ENCODE data around the gene PALLD. TPM values are rescaled to one million over a fixed set of nuclear protein-coding genes. Genes with fewer than 3 reads are reported as not detected.

The PALLD gene
- total RNA-seq, 1 experiment from 2014 or later = 6.5 TPM

- in situ Hi-C loops (cut with HindIII; ENCODE audit: low pct_unique_long_range_greater_than_20kb, low sequenced_read_pairs) (no loop called here), intact Hi-C loops (cut with micrococcal nuclease; ENCODE audit: unreplicated experiment) (no loop called here)
- no peak for TF ChIP-seq REST (IDR thresholded peaks at IDR 0.05; ENCODE audit: insufficient read depth in 1 of 2, low read depth in 2 of 2, low read length in 1 of 2)
- no TSS peak for BruUV-seq (replicated peaks)
- DNase-seq (ENCODE audit: low read depth, low spot score) (peak; percentile 47), ATAC-seq (no peak)
- H3K36me3 ChIP-seq (ENCODE audit: control insufficient read depth, insufficient read depth, low read length) = no peaks in the 10 kb centered on the region
- no peaks in the 10 kb centered on the region for H3K4me1 ChIP-seq (ENCODE audit: control insufficient read depth, insufficient read depth, low read length)
- POLR2A ChIA-PET = no interaction called here
- no peaks in the 10 kb centered on the region for H3K9me3 ChIP-seq (ENCODE audit: control insufficient read depth, insufficient read depth, low read depth, low read length)
- peak overlapping the region; percentile 51 to 69; a peak in 2 of 4 replicates for H3K4me3 ChIP-seq (ENCODE audit: low read depth in 2 of 2, low read length in 2 of 2)
- CTCF ChIA-PET = no interaction called here
- peaks cover 6% of the 10 kb centered on the region for H3K27me3 ChIP-seq (ENCODE audit: control insufficient read depth, insufficient read depth, low read length)
- H3K27ac ChIP-seq (ENCODE audit: low read length) = no peak overlapping the region
These were observed 133.8 kb downstream of the PALLD start for GRCh38 chr4:168630445-168631187.

GRCh38 chr4:168631241-168632162 is 134.7 kb downstream of the PALLD start:
- ChIA-PET CTCF (no interaction called here), POLR2A (interaction anchor here (0.6 kb wide), 1 partner anchor 192 kb away, joined by 3 read pairs; no protein-coding TSS in a partner anchor)
- DNase-seq (ENCODE audit: low read depth, low spot score) = no peak
- Histone ChIP-seq H3K9me3 (ENCODE audit: control insufficient read depth, insufficient read depth, low read depth, low read length) (no peaks in the 10 kb centered on the region), H3K4me1 (ENCODE audit: control insufficient read depth, insufficient read depth, low read length) (no peaks in the 10 kb centered on the region), H3K36me3 (ENCODE audit: control insufficient read depth, insufficient read depth, low read length) (no peaks in the 10 kb centered on the region), H3K27me3 (ENCODE audit: control insufficient read depth, insufficient read depth, low read length) (peaks cover 6% of the 10 kb centered on the region), H3K4me3 (ENCODE audit: low read depth in 2 of 2, low read length in 2 of 2) (peak overlapping the region; percentile 51 to 69), H3K27ac (ENCODE audit: low read length) (no peak overlapping the region)
- peak; percentile 97 for ATAC-seq
- TF ChIP-seq POLR2AphosphoS5 (IDR thresholded peaks at IDR 0.05; ENCODE audit: low read depth, low read length) (no peak), TCF7L2 (IDR thresholded peaks at IDR 0.05; ENCODE audit: low read depth, low read length) (no peak), CTCF (IDR thresholded peaks at IDR 0.05) (peak; percentile 43), REST (IDR thresholded peaks at IDR 0.05; ENCODE audit: insufficient read depth in 1 of 2, low read depth in 2 of 2, low read length in 1 of 2) (no peak), SIN3A (IDR thresholded peaks at IDR 0.05; ENCODE audit: borderline replicate concordance, insufficient read depth, low read depth, low read length) (no peak)
- BruUV-seq (replicated peaks) = no TSS peak
- intact Hi-C loops (cut with micrococcal nuclease; ENCODE audit: unreplicated experiment) (no loop called here), in situ Hi-C loops (cut with HindIII; ENCODE audit: low pct_unique_long_range_greater_than_20kb, low sequenced_read_pairs) (no loop called here)

Measured in Panc1 (cell line).